Peyer's patch (tissue), 4 donors: ENCODE measurements around the gene RENBP. TPM values are rescaled to one million over a fixed set of nuclear protein-coding genes. Genes with fewer than 3 reads are reported as not detected.

Source experiments
- DNase-seq, 3 donors: peaks; one replicate each; pipeline ENCODE4 v3.0.0-alpha.2; 2017 to 2019
- H3K27ac ChIP-seq, 4 donors: fragments of 200-600 bp; sonication (generic); one replicate each; pipeline ENCODE4 v1.5.1; 2016 to 2019
- H3K27me3 ChIP-seq, 2 donors: fragments of 200-600 bp; sonication (generic); one replicate each; pipeline ENCODE4 v1.5.1; 2019
- H3K36me3 ChIP-seq, 3 donors: fragments of 200-600 bp; sonication (generic); one replicate each; pipeline ENCODE4 v1.5.1; 2016 to 2019
- H3K4me1 ChIP-seq, 4 donors: fragments of 200-600 bp; sonication (generic); one replicate each; pipeline ENCODE4 v1.5.1; 2016 to 2019
- H3K4me3 ChIP-seq, 4 donors: fragments of 200-600 bp; sonication (generic); 1 replicate in 3 of 4; 2 replicates in 1 of 4; pipeline ENCODE4 v1.5.1; 2016 to 2019; ENCODE audit warnings: mild to moderate bottlenecking in 1 of 4
- H3K9me3 ChIP-seq, 4 donors: fragments of 200-600 bp; sonication (generic); one replicate each; pipeline ENCODE4 v1.5.1; 2016 to 2019; ENCODE audit warnings: mild to moderate bottlenecking in 1 of 4
- CTCF ChIP-seq, 6 experiments: fragments of 450-650 bp in 4 of 6; fragments of 200-600 bp in 2 of 6; sonication (generic) in 1 of 6; IDR thresholded peaks; one replicate each; pipeline ENCODE4 v1.5.1; 2017 to 2019; ENCODE audit warnings: antibody characterized with exemption in 6 of 6, mild to moderate bottlenecking in 3 of 6, moderate library complexity in 1 of 6
- POLR2A ChIP-seq, 2 donors: fragments of 450-650 bp; IDR thresholded peaks; one replicate each; pipeline ENCODE4 v1.5.1; 2017; ENCODE audit warnings: antibody characterized with exemption in 2 of 2, mild to moderate bottlenecking in 2 of 2, moderate library complexity in 2 of 2
- total RNA-seq, 4 donors: library from RNA; depleted of rRNA; stranded (reverse); fragments of >200 nt; gene quantifications; one replicate each; pipeline ENCODE4 v1.1.0, GENCODE V29; 2016

Gene RENBP
- total RNA-seq, 4 donors from 2014 or later = 4.9 to 13.3 (median 9.4) TPM

GRCh38 chrX:153950127-153950526 is 5.7 kb upstream of the RENBP start:
- Histone ChIP-seq H3K27me3 (no peaks in the 10 kb centered on the region), H3K36me3 (peaks cover 0 to 55% (median 3%) of the 10 kb centered on the region in 3 donors), H3K9me3 (no peaks in the 10 kb centered on the region), H3K27ac (no peak overlapping the region), H3K4me3 (no peak overlapping the region), H3K4me1 (peaks cover 0 to 4% (median 0%) of the 10 kb centered on the region in 4 donors)
- no peak for DNase-seq
- TF ChIP-seq CTCF (IDR thresholded peaks at IDR 0.05) = no peak
- no peak for TF ChIP-seq POLR2A (IDR thresholded peaks at IDR 0.05)

DNA sequence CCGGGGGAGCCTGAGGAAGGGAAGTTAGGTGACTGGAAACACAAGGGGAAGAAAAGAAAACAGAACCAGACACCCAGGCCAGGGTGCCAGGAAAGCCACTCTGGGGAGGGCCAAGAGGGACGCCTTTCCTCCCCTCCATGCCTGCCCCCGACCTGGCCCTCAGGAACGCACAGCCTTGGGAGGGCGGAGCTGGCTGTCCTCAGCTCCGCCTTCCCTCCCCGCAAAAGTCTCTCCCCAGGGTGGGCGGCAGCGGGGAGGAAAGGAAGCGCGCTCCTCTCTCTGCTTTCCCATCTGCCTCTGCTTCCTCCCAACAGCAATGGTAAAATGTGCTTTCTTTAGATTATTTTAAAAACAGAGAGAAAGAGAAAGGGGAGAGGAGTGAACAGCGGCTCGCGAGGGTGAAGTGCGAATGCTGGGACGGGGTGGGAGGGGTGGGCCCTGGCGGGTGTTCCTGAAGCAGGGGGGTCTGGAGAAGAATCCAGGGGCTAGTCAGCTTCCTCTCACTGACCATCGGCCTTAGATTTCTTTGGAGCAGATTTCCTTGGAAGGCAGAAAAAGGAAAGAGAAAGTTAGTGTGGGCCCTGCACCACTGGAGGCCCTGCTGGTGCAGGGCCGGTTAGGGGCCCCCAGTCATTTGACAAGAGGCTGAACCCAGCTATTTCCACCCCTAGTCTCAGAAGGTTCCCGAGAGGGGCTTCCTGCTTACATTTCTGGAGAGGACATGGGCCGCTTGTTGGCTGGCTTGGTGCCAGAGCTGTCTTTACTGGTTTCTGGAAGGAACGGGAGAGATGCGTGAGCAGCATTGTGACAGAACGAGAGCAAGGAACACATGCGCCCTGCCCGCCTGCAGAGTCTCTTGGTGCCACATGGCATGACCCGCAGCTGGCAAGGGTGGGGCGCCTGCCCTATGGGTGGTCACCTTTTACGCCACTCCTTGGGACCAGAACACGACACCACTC is 4.7 kb upstream of the RENBP start:
- DNase-seq = no peak
- H3K9me3 ChIP-seq = no peaks in the 10 kb centered on the region
- peaks cover 0 to 49% (median 3%) of the 10 kb centered on the region in 3 donors for H3K36me3 ChIP-seq
- TF ChIP-seq POLR2A (IDR thresholded peaks at IDR 0.05) = no peak
- no peak for TF ChIP-seq CTCF (IDR thresholded peaks at IDR 0.05)
- peak overlapping the region in 2 of 4 donors; percentile 25 to 65 for H3K27ac ChIP-seq
- peaks cover 0 to 4% (median 0%) of the 10 kb centered on the region in 4 donors for H3K4me1 ChIP-seq
- no peak overlapping the region for H3K4me3 ChIP-seq
- no peaks in the 10 kb centered on the region for H3K27me3 ChIP-seq

- Histone ChIP-seq H3K9me3 (no peaks in the 10 kb centered on the region), H3K4me1 (no peaks in the 10 kb centered on the region), H3K27ac (peak overlapping the region in 2 of 4 donors; percentile 25 to 65), H3K27me3 (no peaks in the 10 kb centered on the region), H3K4me3 (no peak overlapping the region), H3K36me3 (peaks cover 0 to 42% (median 3%) of the 10 kb centered on the region in 3 donors)
- DNase-seq = no peak
- TF ChIP-seq CTCF (IDR thresholded peaks at IDR 0.05) (no peak), POLR2A (IDR thresholded peaks at IDR 0.05) (no peak)
Measured at GRCh38 chrX:153948002-153948466, 3.6 kb upstream of the RENBP start.

DNA sequence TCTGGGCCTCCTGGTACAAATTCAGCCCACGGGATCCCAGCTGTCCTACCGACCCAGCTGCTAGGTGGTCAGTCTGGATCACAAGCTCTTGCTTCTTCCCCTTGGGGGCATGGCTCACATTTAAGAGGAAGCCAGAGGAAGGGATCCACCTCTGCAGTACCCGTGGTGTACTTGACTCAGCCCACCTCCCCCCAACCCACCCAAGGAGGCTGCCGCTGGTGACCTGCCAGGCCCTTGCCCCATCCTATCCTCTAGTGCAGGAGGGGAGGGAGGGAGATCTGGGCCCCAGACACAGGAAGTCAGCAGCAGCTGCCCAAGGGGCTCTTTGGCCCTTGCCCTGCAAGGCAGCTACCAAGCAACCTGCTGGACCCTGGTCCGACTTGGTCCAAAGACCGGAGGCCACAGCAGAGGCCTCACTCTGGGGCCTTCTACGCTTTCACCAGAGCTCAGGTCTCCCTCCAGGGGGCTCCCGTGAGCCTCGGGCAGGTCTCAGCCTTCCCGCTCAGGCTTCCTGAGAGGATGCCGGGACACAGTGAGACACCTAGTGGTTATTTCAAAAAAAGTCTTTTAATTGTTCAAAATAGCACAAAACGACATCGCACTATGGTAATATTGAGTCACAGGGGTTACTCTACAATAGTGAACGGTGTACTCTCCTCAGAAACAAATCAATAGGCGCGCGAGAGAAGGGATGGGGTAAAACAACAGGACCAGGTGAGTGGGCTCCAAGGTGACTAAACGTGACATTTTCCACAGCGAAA is 2.7 kb upstream of the RENBP start:
- no peaks in the 10 kb centered on the region for H3K4me1 ChIP-seq
- DNase-seq = peak; percentile 74 to 90 (median 81)
- TF ChIP-seq POLR2A (IDR thresholded peaks at IDR 0.05) (no peak), CTCF (IDR thresholded peaks at IDR 0.05) (peak; percentile 66 to 91 (median 80))
- H3K36me3 ChIP-seq = peaks cover 0 to 33% (median 3%) of the 10 kb centered on the region in 3 donors
- peak overlapping the region in 2 of 4 donors; percentile 30 to 65 for H3K27ac ChIP-seq
- H3K27me3 ChIP-seq = no peaks in the 10 kb centered on the region
- H3K4me3 ChIP-seq = no peak overlapping the region
- no peaks in the 10 kb centered on the region for H3K9me3 ChIP-seq
